GM12892 (cell line): Measurements from ENCODE around the gene LCP1.

Source experiments
- POLR2A ChIP-seq: IDR thresholded peaks from 2 replicates; pipeline ENCODE4 v1.6.1; 2011; ENCODE audit warnings: low read depth, low read length, control low read depth
- POLR2AphosphoS5 ChIP-seq: IDR thresholded peaks from 2 replicates; pipeline ENCODE4 v1.6.1; 2011; ENCODE audit warnings: low read depth, low read length, control low read depth
- TAF1 ChIP-seq: IDR thresholded peaks from 2 replicates; pipeline ENCODE4 v1.6.1; 2011; ENCODE audit warnings: low read depth, mild to moderate bottlenecking, control low read depth, low read length, borderline replicate concordance

DNA sequence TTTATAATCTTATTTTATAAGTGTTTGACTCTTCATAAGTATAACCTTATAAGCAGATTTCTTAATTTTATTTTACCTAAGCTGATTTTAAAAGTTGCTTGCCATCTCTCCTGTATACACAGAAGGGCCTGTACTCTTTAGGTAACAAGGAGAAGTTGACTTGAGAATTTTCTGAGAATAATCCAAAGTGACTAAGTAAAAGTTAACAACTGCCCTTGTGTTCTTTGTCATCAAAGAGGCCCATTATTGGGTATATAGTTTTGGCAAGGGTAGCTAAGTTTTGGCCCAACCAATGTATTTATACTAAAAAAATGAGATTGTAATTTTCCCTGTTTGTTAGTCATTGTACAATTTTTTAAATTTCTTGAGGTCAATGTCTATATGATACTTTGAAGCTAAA lies 3.2 kb downstream of the LCP1 start:
- TF ChIP-seq POLR2A (no peak), TAF1 (no peak), POLR2AphosphoS5 (no peak)
